NCI-H82 treated with DMSO at 0.1 percent for 48 hours (cell line): ENCODE measurements around the gene ASXL3.

ENCODE experiments used
- DNase-seq: peaks from one replicate; lab custom pipeline; 2025; ENCODE audit not compliant: unreplicated experiment; lab: John Stamatoyannopoulos, UW

ASXL3 gene

GRCh38 chr18:33712719-33713118 lies 134.7 kb downstream of the ASXL3 start:
- DNase-seq, result no peak

GRCh38 chr18:33716061-33716683 lies 138.2 kb downstream of the ASXL3 start:
- DNase-seq, result no peak

- DNase-seq, result no peak
Observed at GRCh38 chr18:33717339-33717738, 139.3 kb downstream of the ASXL3 start.

- no peak for DNase-seq
Observed at GRCh38 chr18:33720133-33720532, 142.1 kb downstream of the ASXL3 start.

GRCh38 chr18:33729556-33729955 lies 151.5 kb downstream of the ASXL3 start:
- DNase-seq, result no peak

GRCh38 chr18:33733376-33733775 lies 155.4 kb downstream of the ASXL3 start:
- no peak for DNase-seq

- DNase-seq, result peak; percentile 70
Observed at GRCh38 chr18:33735428-33735827, 157.4 kb downstream of the ASXL3 start.

- no peak for DNase-seq
Observed at GRCh38 chr18:33741760-33742159, 163.7 kb downstream of the ASXL3 start.

- no peak for DNase-seq
Observed at GRCh38 chr18:33744032-33744697, 166.1 kb downstream of the ASXL3 start.

- DNase-seq, result no peak
Observed at GRCh38 chr18:33745151-33745795, 167.3 kb downstream of the ASXL3 start.

GRCh38 chr18:33745871-33746545 lies 168.0 kb downstream of the ASXL3 start:
- DNase-seq, result no peak

GRCh38 chr18:33749834-33750233 lies 171.8 kb downstream of the ASXL3 start:
- no peak for DNase-seq

- DNase-seq, result no peak
Observed at GRCh38 chr18:33750366-33750765, 172.3 kb downstream of the ASXL3 start.

- DNase-seq, result no peak
Observed at GRCh38 chr18:33751613-33752221, 173.7 kb downstream of the ASXL3 start.

GRCh38 chr18:33755391-33755790 lies 177.4 kb downstream of the ASXL3 start:
- DNase-seq, result no peak

- DNase-seq, result no peak
Observed at GRCh38 chr18:33755931-33756560, 178.0 kb downstream of the ASXL3 start.

- DNase-seq, result no peak
Observed at GRCh38 chr18:33757037-33757436, 179.0 kb downstream of the ASXL3 start.

- DNase-seq, result no peak
Observed at GRCh38 chr18:33761363-33761762, 183.3 kb downstream of the ASXL3 start.

GRCh38 chr18:33781429-33781828 lies 203.4 kb downstream of the ASXL3 start:
- DNase-seq, result peak; percentile 58
